BJ (cell line): ENCODE data around the gene CT45A6. TPM values are rescaled to one million over a fixed set of nuclear protein-coding genes. Genes with fewer than 3 reads are reported as not detected.
"Not testable (repeated sequence)": the region's sequence is repeated elsewhere in the genome, so short reads cannot be mapped to it uniquely, and the experiment has no call there.

ENCODE experiments used
- CTCF ChIA-PET: fragments of 350-600 bp; formaldehyde crosslinking; extraction: SDS; loops from one replicate; lab custom pipeline; 2021; ENCODE audit warnings: antibody characterized with exemption, inconsistent platforms; lab: Yijun Ruan, JAX
- POLR2A ChIA-PET: fragments of 300-600 bp; sonication (Branson Sonifier 250); formaldehyde crosslinking; extraction: SDS; loops from one replicate; lab custom pipeline; 2021; ENCODE audit warnings: antibody characterized with exemption; lab: Charles Lee
- DNase-seq: peaks from one replicate; pipeline ENCODE4 v3.0.0-alpha.2; 2011; ENCODE audit warnings: low read depth
- H3K27me3 ChIP-seq: 2 replicates; pipeline ENCODE4 v1.6.0; 2011; ENCODE audit warnings: low read length; ENCODE audit not compliant: control insufficient read depth, insufficient read depth
- H3K36me3 ChIP-seq: 2 replicates; pipeline ENCODE4 v1.5.1; 2011; ENCODE audit warnings: low read length; ENCODE audit not compliant: control insufficient read depth, insufficient read depth
- H3K4me3 ChIP-seq: 2 replicates; pipeline ENCODE4 v1.5.1; 2011; ENCODE audit warnings: low read depth, mild to moderate bottlenecking, control low read depth, low read length
- polyA minus RNA-seq: library from RNA; depleted of rRNA, polyadenylated mRNA; stranded (reverse); fragments of >200 nt; gene quantifications from 2 replicates; pipeline ENCODE4 v1.2.3, GENCODE V29; 2011; rRNA and poly(A)+ RNA removed
- polyA plus RNA-seq: library from polyadenylated mRNA; depleted of rRNA; stranded (reverse); fragments of >200 nt; gene quantifications from 2 replicates; pipeline ENCODE4 v1.2.3, GENCODE V29; 2011; rRNA removed

Gene CT45A6, protein sequence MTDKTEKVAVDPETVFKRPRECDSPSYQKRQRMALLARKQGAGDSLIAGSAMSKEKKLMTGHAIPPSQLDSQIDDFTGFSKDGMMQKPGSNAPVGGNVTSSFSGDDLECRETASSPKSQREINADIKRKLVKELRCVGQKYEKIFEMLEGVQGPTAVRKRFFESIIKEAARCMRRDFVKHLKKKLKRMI
- polyA plus RNA-seq: not detected in 2 replicates
- polyA minus RNA-seq: not detected in 2 replicates

DNA sequence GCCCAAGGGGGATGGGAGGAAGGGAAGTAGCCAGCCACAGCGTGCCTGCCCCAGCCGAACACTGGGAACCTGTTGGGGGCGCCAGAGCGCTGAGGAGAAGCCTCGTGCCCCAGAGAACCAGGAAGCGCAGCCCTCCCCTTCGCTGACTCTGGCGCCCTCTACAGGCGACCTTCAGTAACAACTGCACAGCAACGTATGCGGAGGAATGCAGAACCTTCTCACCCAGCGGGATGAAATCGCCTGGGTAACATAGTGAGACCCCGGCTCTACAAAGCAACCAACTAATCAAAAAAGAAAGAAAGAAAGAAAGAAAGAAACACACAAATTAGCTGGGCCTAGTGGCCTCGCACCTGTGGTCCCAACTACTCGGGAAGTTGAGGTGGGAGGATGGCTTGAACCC, at the start of gene CT45A6:
Gene CT45A6, minus strand, starts transcription at position 101 of the 400 bp plus-strand sequence. CDS start 3,794 bp downstream, outside the sequence.
- DNase-seq, CTCF ChIA-PET: not testable (repeated sequence)

DNA sequence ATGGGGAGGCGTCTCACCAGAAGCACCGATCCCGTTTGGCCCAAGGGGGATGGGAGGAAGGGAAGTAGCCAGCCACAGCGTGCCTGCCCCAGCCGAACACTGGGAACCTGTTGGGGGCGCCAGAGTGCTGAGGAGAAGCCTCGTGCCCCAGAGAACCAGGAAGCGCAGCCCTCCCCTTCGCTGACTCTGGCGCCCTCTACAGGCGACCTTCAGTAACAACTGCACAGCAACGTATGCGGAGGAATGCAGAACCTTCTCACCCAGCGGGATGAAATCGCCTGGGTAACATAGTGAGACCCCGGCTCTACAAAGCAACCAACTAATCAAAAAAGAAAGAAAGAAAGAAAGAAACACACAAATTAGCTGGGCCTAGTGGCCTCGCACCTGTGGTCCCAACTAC, 34.6 kb upstream of the CT45A6 start, which contains the start of gene CT45A7:
Gene CT45A7, minus strand, starts transcription at position 101 of the 400 bp plus-strand sequence. CDS start 3,747 bp downstream, outside the sequence.
- CTCF ChIA-PET, H3K4me3 ChIP-seq, DNase-seq, H3K27me3 ChIP-seq, POLR2A ChIA-PET, H3K36me3 ChIP-seq: not testable (repeated sequence)

More for the DNA sequence above, at the start of gene CT45A6:
- H3K4me3 ChIP-seq, H3K27me3 ChIP-seq, POLR2A ChIA-PET, H3K36me3 ChIP-seq: not testable (repeated sequence)

DNA sequence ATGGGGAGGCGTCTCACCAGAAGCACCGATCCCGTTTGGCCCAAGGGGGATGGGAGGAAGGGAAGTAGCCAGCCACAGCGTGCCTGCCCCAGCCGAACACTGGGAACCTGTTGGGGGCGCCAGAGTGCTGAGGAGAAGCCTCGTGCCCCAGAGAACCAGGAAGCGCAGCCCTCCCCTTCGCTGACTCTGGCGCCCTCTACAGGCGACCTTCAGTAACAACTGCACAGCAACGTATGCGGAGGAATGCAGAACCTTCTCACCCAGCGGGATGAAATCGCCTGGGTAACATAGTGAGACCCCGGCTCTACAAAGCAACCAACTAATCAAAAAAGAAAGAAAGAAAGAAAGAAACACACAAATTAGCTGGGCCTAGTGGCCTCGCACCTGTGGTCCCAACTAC, 17.3 kb upstream of the CT45A6 start, which contains the start of gene CT45A2:
Gene CT45A2, minus strand, starts transcription at position 101 of the 400 bp plus-strand sequence. CDS start 3,747 bp downstream, outside the sequence.
- POLR2A ChIA-PET, CTCF ChIA-PET: not testable (repeated sequence)

DNA sequence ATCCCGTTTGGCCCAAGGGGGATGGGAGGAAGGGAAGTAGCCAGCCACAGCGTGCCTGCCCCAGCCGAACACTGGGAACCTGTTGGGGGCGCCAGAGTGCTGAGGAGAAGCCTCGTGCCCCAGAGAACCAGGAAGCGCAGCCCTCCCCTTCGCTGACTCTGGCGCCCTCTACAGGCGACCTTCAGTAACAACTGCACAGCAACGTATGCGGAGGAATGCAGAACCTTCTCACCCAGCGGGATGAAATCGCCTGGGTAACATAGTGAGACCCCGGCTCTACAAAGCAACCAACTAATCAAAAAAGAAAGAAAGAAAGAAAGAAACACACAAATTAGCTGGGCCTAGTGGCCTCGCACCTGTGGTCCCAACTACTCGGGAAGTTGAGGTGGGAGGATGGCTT, 17.2 kb downstream of the CT45A6 start, which contains the start of gene CT45A5:
Gene CT45A5, minus strand, starts transcription at position 101 of the 400 bp plus-strand sequence. CDS start 3,774 bp downstream, outside the sequence.
- CTCF ChIA-PET, POLR2A ChIA-PET, H3K4me3 ChIP-seq, H3K36me3 ChIP-seq, DNase-seq, H3K27me3 ChIP-seq: not testable (repeated sequence)

More for the DNA sequence above, 17.3 kb upstream of the CT45A6 start, which contains the start of gene CT45A2:
- not testable (repeated sequence) for DNase-seq, H3K4me3 ChIP-seq, H3K36me3 ChIP-seq, H3K27me3 ChIP-seq

DNA sequence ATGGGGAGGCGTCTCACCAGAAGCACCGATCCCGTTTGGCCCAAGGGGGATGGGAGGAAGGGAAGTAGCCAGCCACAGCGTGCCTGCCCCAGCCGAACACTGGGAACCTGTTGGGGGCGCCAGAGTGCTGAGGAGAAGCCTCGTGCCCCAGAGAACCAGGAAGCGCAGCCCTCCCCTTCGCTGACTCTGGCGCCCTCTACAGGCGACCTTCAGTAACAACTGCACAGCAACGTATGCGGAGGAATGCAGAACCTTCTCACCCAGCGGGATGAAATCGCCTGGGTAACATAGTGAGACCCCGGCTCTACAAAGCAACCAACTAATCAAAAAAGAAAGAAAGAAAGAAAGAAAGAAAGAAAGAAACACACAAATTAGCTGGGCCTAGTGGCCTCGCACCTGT, 34.5 kb downstream of the CT45A6 start, which contains the start of gene CT45A3:
Gene CT45A3, minus strand, starts transcription at position 101 of the 400 bp plus-strand sequence. CDS start 3,747 bp downstream, outside the sequence.
- CTCF ChIA-PET, POLR2A ChIA-PET, DNase-seq, H3K4me3 ChIP-seq, H3K27me3 ChIP-seq, H3K36me3 ChIP-seq: not testable (repeated sequence)

DNA sequence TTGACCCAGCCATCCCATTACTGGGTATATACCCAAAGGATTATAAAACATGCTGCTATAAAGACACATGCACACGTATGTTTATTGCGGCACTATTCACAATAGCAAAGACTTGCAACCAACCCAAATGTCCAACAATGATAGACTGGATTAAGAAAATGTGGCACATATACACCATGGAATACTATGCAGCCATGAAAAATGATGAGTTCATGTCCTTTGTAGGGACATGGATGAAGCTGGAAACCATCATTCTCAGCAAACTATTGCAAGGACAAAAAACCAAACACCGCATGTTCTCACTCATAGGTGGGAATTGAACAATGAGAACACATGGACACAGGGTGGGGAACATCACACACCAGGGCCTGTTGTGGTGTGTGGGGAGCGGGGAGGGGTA, 57.8 kb downstream of the CT45A6 start:
- DNase-seq, H3K36me3 ChIP-seq, H3K4me3 ChIP-seq, CTCF ChIA-PET, POLR2A ChIA-PET, H3K27me3 ChIP-seq: not testable (repeated sequence)

Other genes with a start within 250 kb of the CT45A6 start
- gene CT45A1, start 89.1 kb downstream of the CT45A6 start, polyA plus RNA-seq: not detected in 2 replicates
- gene CT45A3, start 34.6 kb downstream of the CT45A6 start, polyA plus RNA-seq: not detected in 2 replicates
- not detected in 2 replicates for gene CT45A5, start 17.3 kb downstream of the CT45A6 start, polyA plus RNA-seq
- gene CT45A2, start 17.2 kb upstream of the CT45A6 start, polyA plus RNA-seq: not detected in 2 replicates
- not detected in 2 replicates for gene CT45A7, start 34.5 kb upstream of the CT45A6 start, polyA plus RNA-seq
- gene CT45A8, start 51.8 kb upstream of the CT45A6 start, polyA plus RNA-seq: not detected in 2 replicates
- gene CT45A9, start 69.0 kb upstream of the CT45A6 start, polyA plus RNA-seq: not detected in 2 replicates
- not detected in 2 replicates for gene CT45A10, start 90.7 kb upstream of the CT45A6 start, polyA plus RNA-seq
- gene SAGE1, start 90.9 kb upstream of the CT45A6 start, polyA plus RNA-seq: not detected in 2 replicates
- gene MMGT1, start 171.2 kb upstream of the CT45A6 start, polyA plus RNA-seq: 9.8 and 21.1 TPM in 2 replicates
- 6.3 and 12.0 TPM in 2 replicates for gene SLC9A6, start 182.6 kb upstream of the CT45A6 start, polyA plus RNA-seq